ENCODE results near the gene SALL3.
A peak's percentile ranks its signal among the peaks of the same experiment; 100 is the strongest.

The SALL3 gene

GRCh38 chr18:78981394-78981831 is 1.8 kb downstream of the SALL3 start:
- no peak for DNase-seq

- no peak for DNase-seq
Measured at GRCh38 chr18:78981989-78982620, 2.5 kb downstream of the SALL3 start.

- DNase-seq: no peak
Measured at GRCh38 chr18:78983512-78983911, 3.9 kb downstream of the SALL3 start.

GRCh38 chr18:78984941-78985784 is 5.5 kb downstream of the SALL3 start:
- no peak for DNase-seq

GRCh38 chr18:78986018-78986481 is 6.4 kb downstream of the SALL3 start:
- DNase-seq: peak in 1 of 2 experiments; percentile 48

GRCh38 chr18:78991446-78991845 is 11.8 kb downstream of the SALL3 start:
- DNase-seq: no peak

- no peak for DNase-seq
Measured at GRCh38 chr18:78992041-78993011, 12.7 kb downstream of the SALL3 start.

- DNase-seq: no peak
Measured at GRCh38 chr18:78993014-78993926, 13.7 kb downstream of the SALL3 start.

GRCh38 chr18:78994000-78994399 is 14.4 kb downstream of the SALL3 start:
- DNase-seq: no peak

GRCh38 chr18:78994531-78994930 is 14.9 kb downstream of the SALL3 start:
- DNase-seq: no peak

- no peak for DNase-seq
Measured at GRCh38 chr18:78994977-78995582, 15.5 kb downstream of the SALL3 start.

- no peak for DNase-seq
Measured at GRCh38 chr18:78995740-78996395, 16.2 kb downstream of the SALL3 start.

- DNase-seq: no peak
Measured at GRCh38 chr18:78996741-78997490, 17.3 kb downstream of the SALL3 start.

- DNase-seq: no peak
Measured at GRCh38 chr18:78998371-78999071, 18.9 kb downstream of the SALL3 start.

- DNase-seq: no peak
Measured at GRCh38 chr18:78999939-79000338, 20.3 kb downstream of the SALL3 start.

GRCh38 chr18:79000997-79001396 is 21.4 kb downstream of the SALL3 start:
- DNase-seq: no peak

- no peak for DNase-seq
Measured at GRCh38 chr18:79005653-79006052, 26.0 kb downstream of the SALL3 start.

- no peak for DNase-seq
Measured at GRCh38 chr18:79006106-79006795, 26.6 kb downstream of the SALL3 start.

- DNase-seq: no peak
Measured at GRCh38 chr18:79007440-79007839, 27.8 kb downstream of the SALL3 start.
